ENCODE measurements around the gene TMEM229B.

The TMEM229B gene

GRCh38 chr14:67429510-67430205 lies 58.9 kb downstream of the TMEM229B start:
- H3K9me3 ChIP-seq (ENCODE audit: control insufficient read depth, low read length), result no peaks in the 10 kb centered on the region
- H3K4me1 ChIP-seq (ENCODE audit: control insufficient read depth, insufficient read depth, low read length, poor library complexity, severe bottlenecking), result peaks cover 3% of the 10 kb centered on the region
- DNase-seq, result no peak

DNA sequence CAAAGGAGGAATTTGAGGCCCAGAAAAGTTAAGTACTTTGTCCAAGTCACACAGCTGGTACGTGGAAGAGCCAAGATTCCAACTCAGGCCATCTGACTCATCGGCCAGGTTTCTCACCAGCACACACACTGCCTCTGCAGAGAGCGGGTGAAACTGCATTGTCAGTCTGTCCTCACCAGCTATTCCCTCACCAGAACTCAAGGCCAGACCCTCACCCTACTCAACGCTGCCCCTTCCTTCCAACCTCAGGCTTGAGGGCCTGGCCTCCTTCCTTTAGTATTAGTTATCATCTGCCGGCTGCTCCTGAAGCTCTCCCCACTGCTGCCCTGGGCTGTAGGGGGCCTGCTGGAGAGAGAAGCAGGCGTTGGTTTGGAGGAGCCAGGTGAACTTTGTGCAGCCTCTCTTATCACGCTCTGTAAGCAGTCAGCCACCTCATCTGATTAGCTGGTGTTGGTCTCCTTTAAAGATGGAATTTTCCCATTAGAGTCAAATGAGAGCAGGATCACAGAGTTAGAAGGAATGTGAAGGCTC lies 60.0 kb downstream of the TMEM229B start:
- Histone ChIP-seq H3K36me3 (ENCODE audit: control insufficient read depth, insufficient read depth, low read length) (no peaks in the 10 kb centered on the region), H3K4me3 (ENCODE audit: insufficient read depth, low read depth, low read length, poor library complexity, severe bottlenecking) (no peak overlapping the region), H3K9me3 (ENCODE audit: control insufficient read depth, low read length) (no peaks in the 10 kb centered on the region), H3K27me3 (replicated peaks; ENCODE audit: control insufficient read depth, insufficient read depth, low read length, poor library complexity, severe bottlenecking) (peaks cover 8% of the 10 kb centered on the region), H3K4me1 (ENCODE audit: control insufficient read depth, insufficient read depth, low read length, poor library complexity, severe bottlenecking) (peaks cover 3% of the 10 kb centered on the region), H3K27ac (ENCODE audit: insufficient read depth, low read length, poor library complexity, severe bottlenecking) (no peak overlapping the region)
- no peak for DNase-seq

More at GRCh38 chr14:67429510-67430205, 58.9 kb downstream of the TMEM229B start:
- H3K36me3 ChIP-seq (ENCODE audit: control insufficient read depth, insufficient read depth, low read length), result no peaks in the 10 kb centered on the region
- H3K4me3 ChIP-seq (ENCODE audit: insufficient read depth, low read depth, low read length, poor library complexity, severe bottlenecking), result no peak overlapping the region
- H3K27ac ChIP-seq (ENCODE audit: insufficient read depth, low read length, poor library complexity, severe bottlenecking), result no peak overlapping the region
- peaks cover 3% of the 10 kb centered on the region for H3K27me3 ChIP-seq (replicated peaks; ENCODE audit: control insufficient read depth, insufficient read depth, low read length, poor library complexity, severe bottlenecking)

GRCh38 chr14:67426983-67427606 lies 61.4 kb downstream of the TMEM229B start:
- Histone ChIP-seq H3K9me3 (ENCODE audit: control insufficient read depth, low read length) (no peaks in the 10 kb centered on the region), H3K4me3 (ENCODE audit: insufficient read depth, low read depth, low read length, poor library complexity, severe bottlenecking) (no peak overlapping the region), H3K27ac (ENCODE audit: insufficient read depth, low read length, poor library complexity, severe bottlenecking) (no peak overlapping the region), H3K4me1 (ENCODE audit: control insufficient read depth, insufficient read depth, low read length, poor library complexity, severe bottlenecking) (peaks cover 3% of the 10 kb centered on the region), H3K27me3 (replicated peaks; ENCODE audit: control insufficient read depth, insufficient read depth, low read length, poor library complexity, severe bottlenecking) (peaks cover 8% of the 10 kb centered on the region), H3K36me3 (ENCODE audit: control insufficient read depth, insufficient read depth, low read length) (no peaks in the 10 kb centered on the region)
- DNase-seq, result peak; percentile 41 to 57 (median 47)

DNA sequence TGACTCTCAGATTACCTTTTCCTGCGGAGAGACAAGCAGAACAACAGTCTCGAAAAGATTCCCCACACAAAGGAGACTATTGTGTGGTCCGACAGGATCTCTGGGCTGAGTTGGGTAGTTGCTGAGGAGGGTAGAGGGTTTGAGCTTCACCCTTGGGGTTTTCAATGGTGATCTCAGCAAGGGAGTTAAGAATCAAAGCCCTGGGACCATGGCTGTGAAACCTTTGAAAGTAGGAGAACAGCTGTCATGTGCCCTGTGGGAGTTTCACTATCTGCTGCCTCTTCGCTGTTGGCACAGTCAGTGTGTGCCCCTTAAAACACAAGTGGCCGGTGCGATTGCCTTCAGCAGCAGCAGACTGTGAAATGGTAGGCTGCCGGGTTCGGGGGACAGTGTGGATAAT lies 62.4 kb downstream of the TMEM229B start:
- Histone ChIP-seq H3K27me3 (replicated peaks; ENCODE audit: control insufficient read depth, insufficient read depth, low read length, poor library complexity, severe bottlenecking) (peaks cover 8% of the 10 kb centered on the region), H3K27ac (ENCODE audit: insufficient read depth, low read length, poor library complexity, severe bottlenecking) (no peak overlapping the region), H3K4me3 (ENCODE audit: insufficient read depth, low read depth, low read length, poor library complexity, severe bottlenecking) (no peak overlapping the region), H3K4me1 (ENCODE audit: control insufficient read depth, insufficient read depth, low read length, poor library complexity, severe bottlenecking) (peaks cover 3% of the 10 kb centered on the region), H3K9me3 (ENCODE audit: control insufficient read depth, low read length) (no peaks in the 10 kb centered on the region), H3K36me3 (ENCODE audit: control insufficient read depth, insufficient read depth, low read length) (no peaks in the 10 kb centered on the region)
- DNase-seq, result no peak

DNA sequence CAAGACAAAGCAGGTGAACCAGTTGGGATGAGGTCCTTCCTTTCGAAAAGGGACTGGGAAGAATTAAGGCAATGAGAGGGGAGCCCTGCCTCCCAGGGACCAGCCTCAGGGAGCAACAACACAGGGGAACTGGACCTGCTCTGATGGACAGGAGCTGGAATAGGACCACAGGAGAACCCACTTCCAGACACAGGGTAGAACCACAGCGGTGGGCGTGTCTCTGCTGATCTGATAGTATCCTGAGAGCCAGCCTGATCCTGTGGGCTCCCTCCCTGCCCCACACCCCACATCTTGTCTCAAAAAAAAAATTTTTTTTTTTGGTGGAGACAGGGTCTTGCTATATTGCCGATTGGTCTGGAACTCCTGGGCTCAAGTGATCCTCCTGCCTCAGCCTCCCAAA lies 62.9 kb downstream of the TMEM229B start:
- Histone ChIP-seq H3K4me3 (ENCODE audit: insufficient read depth, low read depth, low read length, poor library complexity, severe bottlenecking) (no peak overlapping the region), H3K9me3 (ENCODE audit: control insufficient read depth, low read length) (no peaks in the 10 kb centered on the region), H3K27me3 (replicated peaks; ENCODE audit: control insufficient read depth, insufficient read depth, low read length, poor library complexity, severe bottlenecking) (peaks cover 8% of the 10 kb centered on the region), H3K27ac (ENCODE audit: insufficient read depth, low read length, poor library complexity, severe bottlenecking) (no peak overlapping the region), H3K4me1 (ENCODE audit: control insufficient read depth, insufficient read depth, low read length, poor library complexity, severe bottlenecking) (peaks cover 3% of the 10 kb centered on the region), H3K36me3 (ENCODE audit: control insufficient read depth, insufficient read depth, low read length) (no peaks in the 10 kb centered on the region)
- DNase-seq, result no peak

GRCh38 chr14:67424539-67424938 lies 64.0 kb downstream of the TMEM229B start:
- no peaks in the 10 kb centered on the region for H3K36me3 ChIP-seq (ENCODE audit: control insufficient read depth, insufficient read depth, low read length)
- H3K9me3 ChIP-seq (ENCODE audit: control insufficient read depth, low read length), result no peaks in the 10 kb centered on the region
- no peak overlapping the region for H3K27ac ChIP-seq (ENCODE audit: insufficient read depth, low read length, poor library complexity, severe bottlenecking)
- DNase-seq, result no peak
- no peak overlapping the region for H3K4me3 ChIP-seq (ENCODE audit: insufficient read depth, low read depth, low read length, poor library complexity, severe bottlenecking)
- H3K4me1 ChIP-seq (ENCODE audit: control insufficient read depth, insufficient read depth, low read length, poor library complexity, severe bottlenecking), result peaks cover 3% of the 10 kb centered on the region
- H3K27me3 ChIP-seq (replicated peaks; ENCODE audit: control insufficient read depth, insufficient read depth, low read length, poor library complexity, severe bottlenecking), result peaks cover 8% of the 10 kb centered on the region

- no peaks in the 10 kb centered on the region for H3K36me3 ChIP-seq (ENCODE audit: control insufficient read depth, insufficient read depth, low read length)
- no peak for DNase-seq
- peaks cover 3% of the 10 kb centered on the region for H3K4me1 ChIP-seq (ENCODE audit: control insufficient read depth, insufficient read depth, low read length, poor library complexity, severe bottlenecking)
- H3K27me3 ChIP-seq (replicated peaks; ENCODE audit: control insufficient read depth, insufficient read depth, low read length, poor library complexity, severe bottlenecking), result peaks cover 8% of the 10 kb centered on the region
- no peaks in the 10 kb centered on the region for H3K9me3 ChIP-seq (ENCODE audit: control insufficient read depth, low read length)
- H3K4me3 ChIP-seq (ENCODE audit: insufficient read depth, low read depth, low read length, poor library complexity, severe bottlenecking), result no peak overlapping the region
- no peak overlapping the region for H3K27ac ChIP-seq (ENCODE audit: insufficient read depth, low read length, poor library complexity, severe bottlenecking)
Measured at GRCh38 chr14:67423424-67423823, 65.1 kb downstream of the TMEM229B start.

GRCh38 chr14:67421356-67422224 lies 66.9 kb downstream of the TMEM229B start:
- Histone ChIP-seq H3K27ac (ENCODE audit: insufficient read depth, low read length, poor library complexity, severe bottlenecking) (no peak overlapping the region), H3K27me3 (replicated peaks; ENCODE audit: control insufficient read depth, insufficient read depth, low read length, poor library complexity, severe bottlenecking) (peaks cover 5% of the 10 kb centered on the region), H3K4me1 (ENCODE audit: control insufficient read depth, insufficient read depth, low read length, poor library complexity, severe bottlenecking) (no peaks in the 10 kb centered on the region), H3K9me3 (ENCODE audit: control insufficient read depth, low read length) (no peaks in the 10 kb centered on the region), H3K4me3 (ENCODE audit: insufficient read depth, low read depth, low read length, poor library complexity, severe bottlenecking) (no peak overlapping the region), H3K36me3 (ENCODE audit: control insufficient read depth, insufficient read depth, low read length) (no peaks in the 10 kb centered on the region)
- DNase-seq, result no peak

Measured in effector memory CD4-positive, alpha-beta T cell (primary cell).